Naive B cell (primary cell): ENCODE data around the gene ARHGAP23. TPM values are rescaled to one million over a fixed set of nuclear protein-coding genes. Genes with fewer than 3 reads are reported as not detected.
"Not testable (repeated sequence)": the region's sequence is repeated elsewhere in the genome, so short reads cannot be mapped to it uniquely, and the experiment has no call there.

Experiments
- ATAC-seq, 2 donors: fragments of 150-1000 bp; cut with Tn5 transposase; 2 replicates each; pipeline ENCODE4 v1.10.0; 2021; ENCODE audit warnings: low read depth in 2 of 2, mild to moderate bottlenecking in 2 of 2, moderate library complexity in 2 of 2
- DNase-seq: peaks from one replicate; pipeline ENCODE4 v3.0.0; 2022
- H3K27ac Mint-ChIP-seq, 6 donors: one replicate each; pipeline ENCODE4 v1.8.0; 2020 to 2022; ENCODE audit warnings: mild to moderate bottlenecking in 6 of 6, mixed read lengths in 6 of 6, moderate library complexity in 5 of 6, inconsistent platforms in 2 of 6
- H3K27me3 Mint-ChIP-seq, 3 donors: one replicate each; pipeline ENCODE4 v1.8.0; 2021 to 2022; ENCODE audit warnings: mixed read lengths in 3 of 3, mild to moderate bottlenecking in 1 of 3
- H3K36me3 Mint-ChIP-seq, 2 donors: one replicate each; pipeline ENCODE4 v1.8.0; 2020 to 2022; ENCODE audit warnings: mixed read lengths in 2 of 2, inconsistent platforms in 1 of 2, mild to moderate bottlenecking in 1 of 2
- H3K4me1 Mint-ChIP-seq, 3 donors: one replicate each; pipeline ENCODE4 v1.8.0; 2020 to 2022; ENCODE audit warnings: mixed read lengths in 3 of 3, inconsistent platforms in 1 of 3, mild to moderate bottlenecking in 1 of 3, moderate library complexity in 1 of 3
- H3K4me3 Mint-ChIP-seq, 8 donors: one replicate each; pipeline ENCODE4 v1.8.0; 2020 to 2022; ENCODE audit warnings: mild to moderate bottlenecking in 8 of 8, mixed read lengths in 8 of 8, moderate library complexity in 8 of 8, inconsistent platforms in 2 of 8
- H3K9me3 Mint-ChIP-seq, 7 donors: one replicate each; pipeline ENCODE4 v1.8.0; 2020 to 2022; ENCODE audit warnings: mixed read lengths in 7 of 7, mild to moderate bottlenecking in 5 of 7, inconsistent platforms in 2 of 7, moderate library complexity in 1 of 7
- polyA plus RNA-seq, 6 donors: library from polyadenylated mRNA; unstranded; fragments of 300-500 nt; fragmentation: Illumina TruSeq; gene quantifications; one replicate each; pipeline ENCODE4 v1.2.3, GENCODE V29; 2021; ENCODE audit warnings: low read depth in 6 of 6

ARHGAP23 gene
- polyA plus RNA-seq, 6 donors from 2014 or later, result not detected

DNA sequence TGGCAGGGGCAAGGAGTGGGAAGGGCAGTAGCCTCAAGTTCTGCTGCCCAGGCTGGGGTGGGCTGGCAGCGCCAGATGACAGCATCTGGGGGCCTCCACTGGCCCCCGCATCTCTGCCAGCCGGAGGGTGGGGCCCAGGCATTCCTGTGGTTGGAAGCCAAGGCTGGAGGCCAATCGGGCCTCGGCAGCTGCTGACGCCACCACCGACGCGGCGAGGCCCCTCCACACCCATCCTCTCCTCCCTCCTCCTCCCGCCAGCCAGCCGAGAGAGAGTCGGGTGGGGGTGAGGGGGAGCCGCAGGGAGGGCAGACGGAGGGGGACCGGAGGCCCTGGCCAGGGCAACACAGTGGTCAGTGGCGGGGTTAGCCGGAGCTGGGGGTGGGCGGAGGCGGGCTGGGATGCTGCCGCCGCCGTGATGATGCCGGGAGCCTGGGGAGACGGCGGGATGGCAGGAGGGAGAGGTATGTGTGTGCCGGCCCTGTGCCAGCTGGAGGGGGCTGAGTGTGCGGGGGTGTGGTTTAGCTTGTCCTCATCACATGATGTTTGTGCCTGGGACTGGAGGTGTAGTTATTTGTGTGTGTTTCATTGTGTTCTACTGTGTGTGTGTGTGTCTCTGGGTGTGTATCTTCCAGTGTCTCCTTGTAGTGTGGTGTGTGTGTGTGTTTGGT is 36.6 kb downstream of the ARHGAP23 start:
- Mint-ChIP-seq H3K27me3 (peaks cover 0 to 7% (median 0%) of the 10 kb centered on the region in 3 donors), H3K36me3 (no peaks in the 10 kb centered on the region), H3K4me1 (peaks cover 0 to 4% (median 0%) of the 10 kb centered on the region in 3 donors), H3K4me3 (no peak overlapping the region), H3K27ac (no peak overlapping the region), H3K9me3 (no peaks in the 10 kb centered on the region)
- no peak for ATAC-seq
- DNase-seq, result no peak

DNA sequence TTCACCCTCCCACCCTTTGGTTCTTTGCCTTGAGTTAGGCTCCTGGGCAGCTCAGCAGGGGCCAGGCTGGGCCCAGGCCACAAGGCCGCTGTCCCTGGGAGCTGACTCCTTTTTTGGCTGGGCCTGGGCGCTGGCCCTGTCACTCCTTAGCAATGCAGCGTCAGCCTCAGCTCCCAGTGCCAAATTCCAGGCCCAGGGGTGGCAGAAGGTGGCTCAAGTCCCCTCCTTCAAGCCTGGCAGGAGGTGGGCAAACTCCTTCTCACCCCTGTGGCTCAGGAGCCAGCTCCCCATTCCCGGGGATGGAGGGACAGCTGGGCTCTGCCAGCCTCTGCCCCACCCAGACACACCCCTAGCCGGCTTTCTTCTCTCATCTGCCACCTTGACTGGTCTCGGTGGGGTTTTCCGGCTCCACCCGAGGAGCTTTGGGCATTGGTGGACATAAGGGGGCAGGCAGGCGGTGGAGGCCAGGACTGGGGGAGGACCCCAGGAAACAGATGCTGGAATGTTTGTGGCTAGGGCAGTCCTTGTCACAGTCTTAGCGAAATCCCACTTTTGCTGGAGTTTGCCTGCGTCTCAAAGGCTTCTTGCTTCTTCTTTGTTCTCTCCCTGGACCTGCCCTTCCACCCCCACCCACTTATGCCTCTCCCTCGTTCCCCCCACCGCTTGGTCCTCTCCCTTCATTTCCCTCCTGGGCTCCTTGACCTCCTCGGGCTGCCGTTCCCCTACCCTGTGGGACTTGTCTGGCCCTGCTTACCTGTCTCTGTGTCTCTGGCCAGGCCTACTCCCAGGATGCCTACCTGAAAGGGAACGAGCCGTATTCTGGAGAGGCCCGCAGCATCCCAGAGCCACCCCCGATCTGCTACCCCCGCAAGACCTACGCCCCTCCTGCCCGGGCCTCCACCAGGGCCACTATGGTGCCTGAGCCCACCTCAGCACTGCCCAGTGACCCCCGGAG is 37.4 kb downstream of the ARHGAP23 start:
- Mint-ChIP-seq H3K27me3 (peaks cover 0 to 12% (median 0%) of the 10 kb centered on the region in 3 donors), H3K4me1 (peaks cover 0 to 4% (median 0%) of the 10 kb centered on the region in 3 donors), H3K36me3 (no peaks in the 10 kb centered on the region), H3K27ac (no peak overlapping the region), H3K9me3 (no peaks in the 10 kb centered on the region), H3K4me3 (no peak overlapping the region)
- ATAC-seq (no peak), DNase-seq (no peak)

DNA sequence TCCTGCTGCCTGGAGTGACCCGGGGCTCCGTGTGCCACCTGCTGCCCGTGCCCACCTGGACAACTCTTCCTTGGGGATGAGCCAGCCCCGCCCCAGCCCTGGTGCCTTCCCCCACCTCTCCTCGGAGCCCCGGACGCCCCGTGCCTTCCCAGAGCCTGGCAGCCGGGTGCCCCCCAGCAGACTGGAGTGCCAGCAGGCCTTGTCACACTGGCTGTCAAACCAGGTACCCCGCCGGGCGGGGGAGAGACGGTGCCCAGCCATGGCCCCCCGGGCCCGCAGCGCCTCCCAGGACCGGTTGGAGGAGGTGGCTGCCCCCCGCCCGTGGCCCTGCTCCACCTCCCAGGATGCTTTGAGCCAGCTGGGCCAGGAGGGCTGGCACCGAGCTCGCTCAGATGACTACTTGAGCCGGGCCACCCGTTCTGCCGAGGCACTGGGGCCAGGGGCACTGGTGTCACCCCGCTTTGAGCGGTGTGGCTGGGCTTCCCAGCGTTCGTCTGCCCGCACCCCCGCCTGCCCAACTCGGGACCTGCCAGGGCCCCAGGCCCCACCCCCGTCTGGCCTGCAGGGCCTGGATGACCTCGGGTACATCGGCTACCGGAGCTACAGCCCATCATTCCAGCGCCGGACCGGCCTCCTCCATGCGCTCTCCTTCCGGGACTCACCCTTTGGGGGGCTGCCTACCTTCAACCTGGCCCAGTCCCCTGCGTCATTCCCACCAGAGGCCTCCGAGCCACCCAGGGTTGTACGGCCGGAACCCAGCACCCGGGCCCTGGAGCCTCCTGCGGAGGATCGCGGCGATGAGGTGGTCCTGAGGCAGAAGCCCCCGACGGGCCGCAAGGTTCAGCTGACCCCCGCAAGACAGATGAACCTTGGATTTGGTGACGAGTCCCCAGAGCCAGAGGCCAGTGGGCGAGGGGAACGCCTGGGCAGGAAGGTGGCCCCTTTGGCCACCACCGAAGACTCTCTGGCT is 38.4 kb downstream of the ARHGAP23 start:
- Mint-ChIP-seq H3K27me3 (peaks cover 0 to 12% (median 0%) of the 10 kb centered on the region in 3 donors), H3K4me3 (no peak overlapping the region), H3K36me3 (no peaks in the 10 kb centered on the region), H3K4me1 (peaks cover 0 to 4% (median 0%) of the 10 kb centered on the region in 3 donors), H3K27ac (no peak overlapping the region), H3K9me3 (no peaks in the 10 kb centered on the region)
- ATAC-seq (no peak), DNase-seq (no peak)

DNA sequence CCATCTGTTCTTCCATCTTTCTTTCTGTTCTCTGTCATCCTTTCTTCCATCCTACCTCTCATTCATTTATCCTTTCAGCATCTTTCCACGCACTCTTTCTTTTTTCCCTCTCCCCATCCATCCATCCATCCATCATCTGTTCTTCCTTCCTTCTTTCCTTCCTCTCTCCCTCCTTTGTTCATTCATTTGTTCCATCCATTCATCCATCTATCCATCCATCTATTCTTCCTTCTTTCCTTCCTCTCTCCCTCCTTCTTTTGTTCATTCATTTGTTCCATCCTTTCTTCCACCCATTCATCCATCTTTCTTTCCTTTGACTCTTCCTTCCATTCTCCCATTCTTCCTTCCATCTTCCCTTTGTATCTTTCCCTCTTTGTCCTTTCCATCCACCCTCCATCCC is 39.2 kb downstream of the ARHGAP23 start:
- Mint-ChIP-seq H3K36me3 (no peaks in the 10 kb centered on the region), H3K9me3 (no peaks in the 10 kb centered on the region), H3K4me1 (peaks cover 0 to 4% (median 0%) of the 10 kb centered on the region in 3 donors), H3K4me3 (no peak overlapping the region), H3K27me3 (peaks cover 0 to 12% (median 0%) of the 10 kb centered on the region in 3 donors), H3K27ac (peak overlapping the region in 2 of 6 donors; percentile 23 to 87)
- ATAC-seq (no peak), DNase-seq (no peak)

DNA sequence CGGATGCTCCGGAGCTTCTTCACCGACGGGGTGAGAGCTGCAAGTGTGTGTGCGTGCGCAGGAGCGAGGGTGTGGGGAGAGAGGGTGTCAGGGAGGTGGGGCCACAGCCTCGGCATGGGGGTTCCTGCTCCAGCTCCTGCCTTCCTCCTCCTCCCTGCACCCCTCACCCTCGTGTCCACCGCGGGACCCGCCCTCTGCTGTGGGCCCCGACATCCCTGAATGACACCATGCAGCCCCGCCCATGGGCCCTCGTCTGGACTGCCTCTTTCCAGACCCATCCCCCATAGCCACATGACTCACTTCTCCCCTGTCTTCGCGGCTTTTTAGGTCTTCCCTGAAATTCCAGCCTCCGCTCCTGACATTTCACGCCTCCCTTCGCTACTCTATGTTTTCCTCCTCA is 41.6 kb downstream of the ARHGAP23 start:
- peak overlapping the region in 1 of 6 donors; percentile 68 for H3K27ac Mint-ChIP-seq
- no peaks in the 10 kb centered on the region for H3K9me3 Mint-ChIP-seq
- ATAC-seq (no peak), DNase-seq (no peak)
- H3K4me3 Mint-ChIP-seq, result no peak overlapping the region
- peaks cover 0 to 5% (median 0%) of the 10 kb centered on the region in 3 donors for H3K27me3 Mint-ChIP-seq
- H3K36me3 Mint-ChIP-seq, result no peaks in the 10 kb centered on the region
- H3K4me1 Mint-ChIP-seq, result no peaks in the 10 kb centered on the region

GRCh38 chr17:38471253-38471652 is 43.0 kb downstream of the ARHGAP23 start:
- ATAC-seq, DNase-seq, H3K36me3 Mint-ChIP-seq, H3K27me3 Mint-ChIP-seq, H3K4me1 Mint-ChIP-seq, H3K4me3 Mint-ChIP-seq, H3K9me3 Mint-ChIP-seq: not testable (repeated sequence)
- peak overlapping the region in 2 of 6 donors; percentile 5 to 75 for H3K27ac Mint-ChIP-seq

GRCh38 chr17:38474666-38475065 is 46.4 kb downstream of the ARHGAP23 start:
- not testable (repeated sequence) for H3K9me3 Mint-ChIP-seq, H3K27me3 Mint-ChIP-seq, H3K36me3 Mint-ChIP-seq, DNase-seq, H3K4me1 Mint-ChIP-seq, H3K4me3 Mint-ChIP-seq, H3K27ac Mint-ChIP-seq, ATAC-seq

DNA sequence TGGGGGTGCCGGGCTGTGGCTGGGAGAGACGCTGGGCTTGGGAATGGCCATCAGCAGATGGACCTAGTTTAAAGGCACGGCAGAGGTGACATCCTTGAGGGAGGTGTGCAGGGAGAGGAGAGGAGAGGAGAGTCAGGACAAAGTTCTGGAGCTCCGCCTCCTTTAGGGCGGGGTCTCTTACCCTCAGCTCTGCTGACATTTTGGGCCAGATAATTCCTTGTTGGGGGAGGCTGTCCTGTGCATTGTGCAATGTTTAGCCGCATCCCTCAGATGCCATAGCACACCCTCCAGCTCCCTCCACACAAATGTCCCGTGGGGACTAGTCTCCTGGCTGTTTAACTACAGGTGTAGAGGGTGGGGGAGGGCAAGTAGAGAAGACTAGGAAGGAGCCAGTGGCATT is 48.3 kb downstream of the ARHGAP23 start:
- ATAC-seq, result no peak
- Mint-ChIP-seq H3K4me1 (no peaks in the 10 kb centered on the region), H3K27ac (no peak overlapping the region), H3K36me3 (no peaks in the 10 kb centered on the region), H3K9me3 (no peaks in the 10 kb centered on the region), H3K27me3 (no peaks in the 10 kb centered on the region), H3K4me3 (no peak overlapping the region)
- no peak for DNase-seq

DNA sequence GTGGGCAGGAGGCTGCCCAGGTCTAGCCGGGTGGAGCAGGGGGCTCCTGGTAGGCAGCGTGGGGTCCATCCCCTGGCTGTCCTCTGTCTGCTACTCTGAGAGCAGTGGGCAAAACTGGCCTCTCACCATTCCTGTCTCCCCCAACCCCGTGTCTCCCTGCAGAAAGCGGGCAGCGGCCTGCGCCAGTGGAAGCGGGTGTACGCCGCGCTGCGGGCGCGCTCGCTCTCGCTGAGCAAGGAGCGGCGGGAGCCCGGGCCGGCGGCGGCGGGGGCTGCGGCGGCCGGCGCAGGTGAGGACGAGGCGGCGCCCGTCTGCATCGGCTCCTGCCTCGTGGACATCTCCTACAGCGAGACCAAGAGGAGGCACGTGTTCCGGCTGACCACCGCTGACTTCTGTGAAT is 49.2 kb downstream of the ARHGAP23 start:
- H3K9me3 Mint-ChIP-seq, H3K4me1 Mint-ChIP-seq, H3K27ac Mint-ChIP-seq, H3K27me3 Mint-ChIP-seq, H3K36me3 Mint-ChIP-seq, ATAC-seq, H3K4me3 Mint-ChIP-seq, DNase-seq: not testable (repeated sequence)

DNA sequence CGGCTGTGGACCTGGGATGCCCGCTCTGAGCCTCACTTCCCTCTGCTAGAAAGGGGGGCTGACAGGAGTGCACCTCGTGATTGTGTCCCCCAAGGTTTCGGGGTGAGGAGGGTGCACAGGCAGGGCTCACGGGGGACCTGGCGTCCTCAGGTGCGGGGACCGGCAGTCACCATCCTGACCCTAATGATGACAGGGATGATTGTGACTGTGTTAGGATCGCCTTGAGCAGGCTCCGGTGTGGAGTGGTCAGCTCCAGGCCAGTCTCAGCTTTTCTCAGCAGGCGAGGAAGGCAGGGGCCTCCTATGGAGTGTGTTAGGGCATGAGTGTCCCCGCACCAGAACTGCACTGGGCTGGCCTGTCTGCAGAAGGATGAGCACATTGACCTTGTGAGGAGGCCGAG is 49.7 kb downstream of the ARHGAP23 start:
- not testable (repeated sequence) for H3K4me3 Mint-ChIP-seq, DNase-seq, H3K36me3 Mint-ChIP-seq, H3K27me3 Mint-ChIP-seq, H3K4me1 Mint-ChIP-seq, H3K9me3 Mint-ChIP-seq, H3K27ac Mint-ChIP-seq, ATAC-seq

GRCh38 chr17:38478667-38479066 is 50.4 kb downstream of the ARHGAP23 start:
- H3K4me1 Mint-ChIP-seq, H3K9me3 Mint-ChIP-seq, H3K36me3 Mint-ChIP-seq, DNase-seq, ATAC-seq, H3K27ac Mint-ChIP-seq, H3K4me3 Mint-ChIP-seq, H3K27me3 Mint-ChIP-seq: not testable (repeated sequence)

DNA sequence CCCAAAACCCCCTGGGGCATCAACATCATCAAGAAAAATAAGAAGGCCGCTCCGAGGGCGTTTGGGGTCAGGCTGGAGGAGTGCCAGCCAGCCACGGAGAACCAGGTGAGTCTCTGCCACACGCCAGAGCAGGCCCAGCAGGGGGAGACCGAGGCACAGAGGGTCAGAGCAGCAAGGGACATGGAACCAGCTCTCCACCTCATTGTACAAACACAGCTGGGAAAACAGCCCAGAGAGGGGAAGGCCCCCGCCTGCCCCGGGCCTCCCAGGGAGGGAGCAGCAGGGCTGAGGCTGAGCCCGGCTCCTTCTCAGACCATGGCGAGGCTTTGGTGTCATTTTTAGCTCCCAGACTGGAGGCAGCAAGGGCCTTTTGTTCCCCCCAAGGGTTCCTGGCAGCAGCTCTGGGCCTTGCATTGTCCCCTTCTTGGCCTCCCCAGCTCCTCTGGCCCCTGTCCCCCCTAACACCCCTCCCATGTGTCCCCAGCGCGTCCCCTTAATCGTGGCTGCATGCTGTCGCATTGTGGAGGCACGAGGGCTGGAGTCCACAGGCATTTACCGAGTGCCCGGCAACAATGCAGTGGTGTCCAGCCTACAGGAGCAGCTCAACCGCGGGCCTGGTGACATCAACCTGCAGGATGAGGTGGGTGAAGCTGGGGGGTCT is 53.9 kb downstream of the ARHGAP23 start:
- not testable (repeated sequence) for H3K4me3 Mint-ChIP-seq, H3K36me3 Mint-ChIP-seq, H3K27me3 Mint-ChIP-seq, H3K9me3 Mint-ChIP-seq, ATAC-seq, H3K27ac Mint-ChIP-seq, DNase-seq
- peaks cover 4 to 15% (median 10%) of the 10 kb centered on the region in 3 donors for H3K4me1 Mint-ChIP-seq

DNA sequence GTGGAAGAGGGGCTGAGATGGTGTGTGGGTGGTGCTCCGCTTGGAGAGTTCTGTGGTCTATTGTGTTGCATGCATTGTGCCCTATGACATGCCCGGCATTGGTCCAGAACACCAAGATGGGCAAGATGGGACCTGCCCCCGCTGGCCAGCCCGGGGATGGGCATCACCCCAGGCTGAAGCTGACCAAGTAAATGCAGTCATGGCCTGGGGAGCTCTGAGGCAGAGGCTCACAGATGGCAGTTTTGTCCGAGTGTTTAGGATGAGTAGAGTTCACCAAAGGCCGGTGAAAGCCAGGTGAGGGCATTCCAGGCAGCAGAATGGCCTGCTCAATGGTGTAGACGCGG is 54.4 kb downstream of the ARHGAP23 start:
- not testable (repeated sequence) for ATAC-seq, DNase-seq, H3K9me3 Mint-ChIP-seq, H3K27me3 Mint-ChIP-seq, H3K4me3 Mint-ChIP-seq, H3K27ac Mint-ChIP-seq, H3K36me3 Mint-ChIP-seq
- H3K4me1 Mint-ChIP-seq, result peaks cover 4 to 15% (median 10%) of the 10 kb centered on the region in 3 donors
